K562 (cell line): ENCODE results near the gene CD9. TPM values are rescaled to one million over a fixed set of nuclear protein-coding genes. Genes with fewer than 3 reads are reported as not detected.

ENCODE experiments used
- ATF1 ChIP-seq, 2 experiments: fragments of 450-650 bp in 1 of 2; IDR thresholded peaks; 2 replicates each; pipeline ENCODE4 v1.6.1; 2016; ENCODE audit warnings: missing compliant biosample characterization in 1 of 2, missing genetic modification characterization in 1 of 2
- JUND ChIP-seq, 2 experiments: IDR thresholded peaks; 2 replicates in 1 of 2; 3 replicates in 1 of 2; pipeline ENCODE4 v1.6.1; 2011; ENCODE audit warnings: borderline replicate concordance in 2 of 2, low read depth in 2 of 2, low read length in 2 of 2, improper control_type of control experiment in 1 of 2, missing biosample characterization in 1 of 2, missing genetic modification characterization in 1 of 2, missing genetic modification reagents in 1 of 2
- NR1H2 ChIP-seq: sonication (generic); formaldehyde crosslinking; IDR thresholded peaks from 2 replicates; pipeline ENCODE4 v1.4.0; 2020; ENCODE audit warnings: mild to moderate bottlenecking, missing genetic modification reagents
- RAD21 ChIP-seq, 2 experiments: fragments of 250-450 bp in 1 of 2; fragments of 450-650 bp in 1 of 2; sonication (Bioruptor Pico) in 1 of 2; formaldehyde crosslinking in 1 of 2; IDR thresholded peaks in 1 of 2; conservative IDR thresholded peaks in 1 of 2; 2 replicates each; pipeline versions ENCODE4 v1.4.0 to v1.8.0; 2020 to 2022; ENCODE audit warnings: mild to moderate bottlenecking in 2 of 2, moderate library complexity in 1 of 2
- RCOR1 ChIP-seq, 2 experiments: IDR thresholded peaks; 2 replicates each; pipeline ENCODE4 v1.6.1; 2012; ENCODE audit warnings: low read depth in 2 of 2, low read length in 2 of 2, borderline replicate concordance in 1 of 2, improper control_type of control experiment in 1 of 2
- TCF7 ChIP-seq: sonication (generic); IDR thresholded peaks from 2 replicates; pipeline ENCODE4 v1.6.1; 2016; ENCODE audit warnings: antibody characterized with exemption, borderline replicate concordance
- ZNF274 ChIP-seq: IDR thresholded peaks from 2 replicates; pipeline ENCODE4 v1.6.1; 2011; ENCODE audit warnings: low read depth, mild to moderate bottlenecking, low read length, moderate library complexity, borderline replicate concordance
- ZNF766 ChIP-seq: fragments of 200-800 bp; sonication (Bioruptor generic); conservative IDR thresholded peaks from 2 replicates; pipeline ENCODE4 v1.6.1; 2016; ENCODE audit warnings: missing genetic modification characterization, missing compliant biosample characterization
- polyA plus RNA-seq, 8 experiments: library from polyadenylated mRNA; depleted of rRNA in 4 of 8; stranded (reverse) in 5 of 8; unstranded in 3 of 8; fragments of >200 nt; fragmentation: Nextera tagmentation in 2 of 8; fragmentation: Illumina TruSeq in 1 of 8; extraction: Ambion mirVana in 2 of 8; extraction: Trizol in 1 of 8; gene quantifications; 2 replicates each; pipeline versions ENCODE4 v1.2.1 to v1.2.3, GENCODE V29; 2011 to 2014; ENCODE audit warnings: inconsistent platforms in 1 of 8, missing spikeins in 1 of 8
- total RNA-seq, 7 experiments: library from RNA; depleted of rRNA in 6 of 7; stranded (reverse); fragments of >200 nt in 6 of 7; fragmentation: Illumina TruSeq in 2 of 7; extraction: Trizol in 2 of 7; gene quantifications; 2 replicates each; pipeline versions ENCODE4 v1.2.1 to v1.2.3, GENCODE V29; 2011 to 2021; ENCODE audit warnings: low replicate concordance in 1 of 7
- TF ChIP-seq, protein P1 (sequence below): fragments of 450-650 bp; formaldehyde crosslinking; IDR thresholded peaks from 2 replicates; pipeline ENCODE4 v1.4.0; 2020; ENCODE audit warnings: mild to moderate bottlenecking, moderate library complexity
- TF ChIP-seq, protein P2 (sequence below), 3 experiments: IDR thresholded peaks in 2 of 3; conservative IDR thresholded peaks in 1 of 3; 2 replicates each; pipeline ENCODE4 v1.5.1; 2011 to 2012; ENCODE audit warnings: low read length in 3 of 3, mild to moderate bottlenecking in 3 of 3, control low read depth in 2 of 3, improper control_type of control experiment in 1 of 3, inconsistent platforms in 1 of 3, low read depth in 1 of 3, mixed read lengths in 1 of 3, moderate library complexity in 1 of 3; ENCODE audit not compliant: insufficient read depth in 2 of 3
- TF ChIP-seq, protein P3 (sequence below), 2 experiments: fragments of 450-650 bp; formaldehyde crosslinking in 1 of 2; IDR thresholded peaks; 2 replicates each; pipeline versions ENCODE4 v1.4.0 to v1.6.1; 2014 to 2020; ENCODE audit warnings: mild to moderate bottlenecking in 2 of 2, borderline replicate concordance in 1 of 2, low read depth in 1 of 2

Gene CD9
- total and polyA plus RNA-seq, 9 of the 15 experiments (the other 6 are each of a cell fraction or from before 2014, with no cell fraction given) = 0.43 to 5.6 (median 0.62) TPM

DNA sequence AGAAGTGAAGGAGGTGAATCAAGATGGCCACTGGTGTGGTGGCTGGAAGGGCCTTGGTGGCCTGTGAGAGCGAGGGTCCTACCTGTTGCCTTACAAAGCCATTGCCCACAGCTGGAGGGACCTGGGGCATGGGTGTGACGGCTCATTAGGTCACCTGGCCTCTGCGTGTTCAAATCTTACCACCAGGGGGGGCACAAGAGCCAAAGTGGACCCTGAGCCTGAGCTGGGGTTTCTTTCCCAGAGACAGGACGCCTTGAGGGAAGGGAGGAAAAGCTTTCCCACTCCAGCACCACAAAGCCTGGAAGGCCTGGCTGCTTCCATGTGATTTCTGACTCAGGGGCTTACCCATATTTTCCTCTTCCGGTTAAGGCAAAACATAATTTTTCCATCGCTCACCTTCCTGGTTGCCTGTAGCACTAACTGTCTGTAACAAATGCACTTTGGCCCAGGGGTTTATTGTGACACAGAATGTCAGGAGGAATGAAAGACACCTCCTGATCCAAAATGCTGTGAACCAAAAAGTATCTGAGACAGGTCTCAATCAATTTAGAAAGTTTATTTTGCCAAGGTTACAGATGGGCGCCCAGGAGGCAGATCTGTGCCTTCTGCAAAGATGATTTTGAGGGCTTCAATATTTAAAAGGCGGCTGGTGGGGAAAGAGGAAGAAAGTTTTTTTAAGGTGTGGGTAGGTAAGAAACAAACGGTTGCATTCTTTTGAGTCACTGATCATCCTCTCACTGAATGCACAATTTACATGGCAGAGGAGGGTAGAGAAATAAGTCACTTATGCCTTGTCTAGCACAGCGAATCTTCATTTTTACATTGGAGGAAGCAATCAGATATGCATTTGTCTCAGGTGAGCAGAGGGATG lies 4.3 kb upstream of the CD9 start (continued):
- TF ChIP-seq, protein P1, sequence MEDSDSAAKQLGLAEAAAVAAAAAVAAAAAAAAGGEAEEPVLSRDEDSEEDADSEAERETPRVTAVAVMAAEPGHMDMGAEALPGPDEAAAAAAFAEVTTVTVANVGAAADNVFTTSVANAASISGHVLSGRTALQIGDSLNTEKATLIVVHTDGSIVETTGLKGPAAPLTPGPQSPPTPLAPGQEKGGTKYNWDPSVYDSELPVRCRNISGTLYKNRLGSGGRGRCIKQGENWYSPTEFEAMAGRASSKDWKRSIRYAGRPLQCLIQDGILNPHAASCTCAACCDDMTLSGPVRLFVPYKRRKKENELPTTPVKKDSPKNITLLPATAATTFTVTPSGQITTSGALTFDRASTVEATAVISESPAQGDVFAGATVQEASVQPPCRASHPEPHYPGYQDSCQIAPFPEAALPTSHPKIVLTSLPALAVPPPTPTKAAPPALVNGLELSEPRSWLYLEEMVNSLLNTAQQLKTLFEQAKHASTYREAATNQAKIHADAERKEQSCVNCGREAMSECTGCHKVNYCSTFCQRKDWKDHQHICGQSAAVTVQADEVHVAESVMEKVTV = peak; percentile 49
- TF ChIP-seq RAD21 (CRISPR knock-in tag; conservative IDR thresholded peaks at IDR 0.05 in 1 of 2, IDR thresholded peaks at IDR 0.05 in 1 of 2) (peak; percentile 75 to 86), ATF1 (CRISPR knock-in tag; IDR thresholded peaks at IDR 0.05) (no peak), ATF1 (tag; IDR thresholded peaks at IDR 0.05) (no peak), ZNF766 (CRISPR knock-in tag) (peak; percentile 45; the same call in 1 of the 2 replicates), JUND (IDR thresholded peaks at IDR 0.05; ENCODE audit: borderline replicate concordance, low read depth, low read length) (peak; percentile 48), JUND (tag; IDR thresholded peaks at IDR 0.05; ENCODE audit: borderline replicate concordance, low read depth, low read length) (peak; percentile 36; the same call in 1 of the 3 replicates), NR1H2 (no peak), RCOR1 (IDR thresholded peaks at IDR 0.05; ENCODE audit: borderline replicate concordance in 1 of 2, low read depth in 2 of 2, low read length in 2 of 2) (no peak), TCF7 (no peak), ZNF274 (no peak)
- TF ChIP-seq, protein P2, sequence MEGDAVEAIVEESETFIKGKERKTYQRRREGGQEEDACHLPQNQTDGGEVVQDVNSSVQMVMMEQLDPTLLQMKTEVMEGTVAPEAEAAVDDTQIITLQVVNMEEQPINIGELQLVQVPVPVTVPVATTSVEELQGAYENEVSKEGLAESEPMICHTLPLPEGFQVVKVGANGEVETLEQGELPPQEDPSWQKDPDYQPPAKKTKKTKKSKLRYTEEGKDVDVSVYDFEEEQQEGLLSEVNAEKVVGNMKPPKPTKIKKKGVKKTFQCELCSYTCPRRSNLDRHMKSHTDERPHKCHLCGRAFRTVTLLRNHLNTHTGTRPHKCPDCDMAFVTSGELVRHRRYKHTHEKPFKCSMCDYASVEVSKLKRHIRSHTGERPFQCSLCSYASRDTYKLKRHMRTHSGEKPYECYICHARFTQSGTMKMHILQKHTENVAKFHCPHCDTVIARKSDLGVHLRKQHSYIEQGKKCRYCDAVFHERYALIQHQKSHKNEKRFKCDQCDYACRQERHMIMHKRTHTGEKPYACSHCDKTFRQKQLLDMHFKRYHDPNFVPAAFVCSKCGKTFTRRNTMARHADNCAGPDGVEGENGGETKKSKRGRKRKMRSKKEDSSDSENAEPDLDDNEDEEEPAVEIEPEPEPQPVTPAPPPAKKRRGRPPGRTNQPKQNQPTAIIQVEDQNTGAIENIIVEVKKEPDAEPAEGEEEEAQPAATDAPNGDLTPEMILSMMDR (IDR thresholded peaks at IDR 0.05 in 2 of 3, conservative IDR thresholded peaks at IDR 0.05 in 1 of 3; ENCODE audit: insufficient read depth in 2 of 3, low read depth in 1 of 3, low read length in 3 of 3) = peak; percentile 80 to 82 (median 80)
- TF ChIP-seq, protein P3, sequence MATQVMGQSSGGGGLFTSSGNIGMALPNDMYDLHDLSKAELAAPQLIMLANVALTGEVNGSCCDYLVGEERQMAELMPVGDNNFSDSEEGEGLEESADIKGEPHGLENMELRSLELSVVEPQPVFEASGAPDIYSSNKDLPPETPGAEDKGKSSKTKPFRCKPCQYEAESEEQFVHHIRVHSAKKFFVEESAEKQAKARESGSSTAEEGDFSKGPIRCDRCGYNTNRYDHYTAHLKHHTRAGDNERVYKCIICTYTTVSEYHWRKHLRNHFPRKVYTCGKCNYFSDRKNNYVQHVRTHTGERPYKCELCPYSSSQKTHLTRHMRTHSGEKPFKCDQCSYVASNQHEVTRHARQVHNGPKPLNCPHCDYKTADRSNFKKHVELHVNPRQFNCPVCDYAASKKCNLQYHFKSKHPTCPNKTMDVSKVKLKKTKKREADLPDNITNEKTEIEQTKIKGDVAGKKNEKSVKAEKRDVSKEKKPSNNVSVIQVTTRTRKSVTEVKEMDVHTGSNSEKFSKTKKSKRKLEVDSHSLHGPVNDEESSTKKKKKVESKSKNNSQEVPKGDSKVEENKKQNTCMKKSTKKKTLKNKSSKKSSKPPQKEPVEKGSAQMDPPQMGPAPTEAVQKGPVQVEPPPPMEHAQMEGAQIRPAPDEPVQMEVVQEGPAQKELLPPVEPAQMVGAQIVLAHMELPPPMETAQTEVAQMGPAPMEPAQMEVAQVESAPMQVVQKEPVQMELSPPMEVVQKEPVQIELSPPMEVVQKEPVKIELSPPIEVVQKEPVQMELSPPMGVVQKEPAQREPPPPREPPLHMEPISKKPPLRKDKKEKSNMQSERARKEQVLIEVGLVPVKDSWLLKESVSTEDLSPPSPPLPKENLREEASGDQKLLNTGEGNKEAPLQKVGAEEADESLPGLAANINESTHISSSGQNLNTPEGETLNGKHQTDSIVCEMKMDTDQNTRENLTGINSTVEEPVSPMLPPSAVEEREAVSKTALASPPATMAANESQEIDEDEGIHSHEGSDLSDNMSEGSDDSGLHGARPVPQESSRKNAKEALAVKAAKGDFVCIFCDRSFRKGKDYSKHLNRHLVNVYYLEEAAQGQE (IDR thresholded peaks at IDR 0.05; ENCODE audit: borderline replicate concordance) = peak; percentile 83
- TF ChIP-seq, protein P3 (CRISPR knock-in tag; IDR thresholded peaks at IDR 0.05; ENCODE audit: low read depth) = no peak
